ENCODE data around the gene PASK. TPM values are rescaled to one million over a fixed set of nuclear protein-coding genes. Genes with fewer than 3 reads are reported as not detected.

PASK gene
- total RNA-seq, 1 donor from 2014 or later = 15.7 TPM

DNA sequence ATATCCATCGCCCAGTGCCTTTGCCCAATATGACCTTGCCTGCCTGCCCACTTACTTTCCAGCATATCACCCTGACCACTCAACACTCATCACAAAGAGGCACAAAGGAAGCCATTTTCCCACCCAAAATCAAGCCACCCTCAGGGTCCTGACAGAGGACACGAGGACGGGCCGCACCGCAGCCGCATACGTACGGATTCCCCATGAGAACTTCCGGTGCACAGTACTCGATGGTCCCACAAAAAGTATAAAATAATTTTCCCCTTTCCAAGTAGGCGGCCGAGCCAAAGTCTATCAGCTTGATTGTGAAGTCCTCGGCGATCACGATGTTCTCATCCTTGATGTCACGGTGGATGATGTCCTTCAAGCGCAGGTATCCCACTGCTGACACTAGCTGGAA is 37.2 kb downstream of the PASK start:
- TF ChIP-seq, protein P1, sequence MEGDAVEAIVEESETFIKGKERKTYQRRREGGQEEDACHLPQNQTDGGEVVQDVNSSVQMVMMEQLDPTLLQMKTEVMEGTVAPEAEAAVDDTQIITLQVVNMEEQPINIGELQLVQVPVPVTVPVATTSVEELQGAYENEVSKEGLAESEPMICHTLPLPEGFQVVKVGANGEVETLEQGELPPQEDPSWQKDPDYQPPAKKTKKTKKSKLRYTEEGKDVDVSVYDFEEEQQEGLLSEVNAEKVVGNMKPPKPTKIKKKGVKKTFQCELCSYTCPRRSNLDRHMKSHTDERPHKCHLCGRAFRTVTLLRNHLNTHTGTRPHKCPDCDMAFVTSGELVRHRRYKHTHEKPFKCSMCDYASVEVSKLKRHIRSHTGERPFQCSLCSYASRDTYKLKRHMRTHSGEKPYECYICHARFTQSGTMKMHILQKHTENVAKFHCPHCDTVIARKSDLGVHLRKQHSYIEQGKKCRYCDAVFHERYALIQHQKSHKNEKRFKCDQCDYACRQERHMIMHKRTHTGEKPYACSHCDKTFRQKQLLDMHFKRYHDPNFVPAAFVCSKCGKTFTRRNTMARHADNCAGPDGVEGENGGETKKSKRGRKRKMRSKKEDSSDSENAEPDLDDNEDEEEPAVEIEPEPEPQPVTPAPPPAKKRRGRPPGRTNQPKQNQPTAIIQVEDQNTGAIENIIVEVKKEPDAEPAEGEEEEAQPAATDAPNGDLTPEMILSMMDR (IDR thresholded peaks at IDR 0.05) = no peak
- Histone ChIP-seq H3K9me3 (no peaks in the 10 kb centered on the region), H3K27ac (no peak overlapping the region), H3K36me3 (no peaks in the 10 kb centered on the region), H3K4me1 (no peaks in the 10 kb centered on the region), H3K27me3 (no peaks in the 10 kb centered on the region), H3K4me3 (no peak overlapping the region)
- intact Hi-C loops (cut with DNase I) = no loop called here
- no peak for ATAC-seq
- no peak for DNase-seq

DNA sequence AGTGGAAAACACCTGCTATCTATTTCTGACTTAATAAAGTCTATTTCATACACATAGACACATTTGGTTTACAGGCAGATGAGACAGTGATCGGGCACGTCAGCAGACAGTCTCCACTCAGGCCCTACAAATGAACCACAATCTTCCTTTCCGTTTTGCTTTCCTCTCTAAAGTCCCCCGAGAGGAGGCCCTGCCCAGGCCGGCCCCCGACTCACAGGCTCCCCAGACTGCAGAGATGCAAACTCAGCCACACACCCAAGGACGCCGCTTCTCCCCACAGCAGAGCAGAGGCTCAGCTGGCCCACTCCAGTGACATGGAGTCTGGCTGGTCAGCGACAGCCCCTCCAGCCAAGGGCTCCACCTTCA is 37.8 kb downstream of the PASK start:
- no peak overlapping the region for H3K4me3 ChIP-seq
- TF ChIP-seq, protein P1 (IDR thresholded peaks at IDR 0.05) = no peak
- ATAC-seq (no peak), DNase-seq (no peak)
- intact Hi-C loops (cut with DNase I) = no loop called here
- no peaks in the 10 kb centered on the region for H3K4me1 ChIP-seq
- H3K27me3 ChIP-seq = no peaks in the 10 kb centered on the region
- no peaks in the 10 kb centered on the region for H3K9me3 ChIP-seq
- H3K36me3 ChIP-seq = no peaks in the 10 kb centered on the region
- H3K27ac ChIP-seq = no peak overlapping the region

DNA sequence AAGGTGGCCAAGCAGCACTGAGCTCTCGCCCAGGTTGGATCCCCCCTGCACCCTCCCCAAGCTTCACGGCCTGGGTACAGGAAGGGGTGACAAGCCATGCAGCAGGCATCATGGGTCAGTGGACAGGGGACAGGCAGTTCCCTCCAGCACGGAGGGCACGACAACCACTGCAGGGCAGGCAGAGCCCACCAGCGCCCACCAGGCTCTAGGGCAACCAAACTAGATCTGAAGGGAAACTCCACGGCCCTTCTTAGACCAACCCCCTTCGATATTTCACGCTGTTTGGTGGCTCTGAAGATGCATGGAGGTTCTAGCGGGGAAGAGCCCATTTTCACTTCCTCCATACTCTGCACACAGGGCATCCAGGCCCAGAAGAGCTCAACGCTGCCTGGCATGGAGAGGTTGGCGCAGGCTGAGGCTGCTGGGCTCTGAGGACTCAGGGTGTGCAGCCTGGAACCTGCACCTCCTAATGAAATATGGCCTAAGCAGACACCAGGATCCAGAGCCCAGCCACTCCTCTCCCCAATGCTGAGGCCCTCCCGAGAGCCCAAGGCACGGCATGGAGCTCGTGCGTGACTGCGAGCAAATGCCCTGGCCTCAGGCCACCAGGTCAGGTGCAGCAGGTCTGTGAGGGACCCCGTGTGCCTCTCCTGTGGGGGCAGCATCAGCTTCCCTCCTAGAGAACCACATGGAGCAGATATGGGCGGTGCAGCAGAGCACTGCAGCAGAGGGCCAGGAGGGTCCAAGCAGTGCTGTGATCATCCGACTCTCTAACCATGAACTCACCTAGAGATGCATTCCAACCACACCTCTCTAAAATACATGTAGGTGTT is 38.4 kb downstream of the PASK start:
- DNase-seq = no peak
- Histone ChIP-seq H3K9me3 (no peaks in the 10 kb centered on the region), H3K36me3 (no peaks in the 10 kb centered on the region), H3K27ac (no peak overlapping the region), H3K27me3 (no peaks in the 10 kb centered on the region), H3K4me3 (no peak overlapping the region), H3K4me1 (no peaks in the 10 kb centered on the region)
- no peak for ATAC-seq
- intact Hi-C loops (cut with DNase I) = no loop called here
- TF ChIP-seq, protein P1 (IDR thresholded peaks at IDR 0.05) = no peak

DNA sequence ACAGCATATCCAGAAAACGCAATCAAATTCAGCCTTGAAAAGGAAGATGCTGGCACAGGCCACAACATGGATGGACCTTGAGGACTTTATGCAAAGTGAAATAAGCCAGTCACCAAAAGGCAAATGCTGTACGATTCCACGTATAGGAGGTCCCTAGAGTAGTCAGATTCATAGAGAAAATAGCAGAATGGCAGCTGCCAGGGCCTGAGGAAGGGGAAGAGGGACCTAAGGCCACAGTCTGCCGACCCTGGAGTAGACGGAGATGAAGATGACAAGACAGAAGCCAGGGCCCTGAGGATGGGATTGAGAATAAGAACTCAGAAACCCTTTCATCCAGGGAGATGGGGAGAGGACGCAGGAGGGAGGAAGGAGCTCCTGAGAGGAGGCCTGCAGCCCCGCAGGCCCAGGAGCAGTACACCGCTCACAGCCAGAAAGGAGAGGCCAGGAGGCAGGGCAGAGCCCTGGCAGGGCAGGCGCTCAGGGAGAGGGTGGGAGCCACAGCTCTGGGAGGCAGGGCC is 39.1 kb downstream of the PASK start:
- intact Hi-C loops (cut with DNase I) = no loop called here
- no peak for ATAC-seq

DNA sequence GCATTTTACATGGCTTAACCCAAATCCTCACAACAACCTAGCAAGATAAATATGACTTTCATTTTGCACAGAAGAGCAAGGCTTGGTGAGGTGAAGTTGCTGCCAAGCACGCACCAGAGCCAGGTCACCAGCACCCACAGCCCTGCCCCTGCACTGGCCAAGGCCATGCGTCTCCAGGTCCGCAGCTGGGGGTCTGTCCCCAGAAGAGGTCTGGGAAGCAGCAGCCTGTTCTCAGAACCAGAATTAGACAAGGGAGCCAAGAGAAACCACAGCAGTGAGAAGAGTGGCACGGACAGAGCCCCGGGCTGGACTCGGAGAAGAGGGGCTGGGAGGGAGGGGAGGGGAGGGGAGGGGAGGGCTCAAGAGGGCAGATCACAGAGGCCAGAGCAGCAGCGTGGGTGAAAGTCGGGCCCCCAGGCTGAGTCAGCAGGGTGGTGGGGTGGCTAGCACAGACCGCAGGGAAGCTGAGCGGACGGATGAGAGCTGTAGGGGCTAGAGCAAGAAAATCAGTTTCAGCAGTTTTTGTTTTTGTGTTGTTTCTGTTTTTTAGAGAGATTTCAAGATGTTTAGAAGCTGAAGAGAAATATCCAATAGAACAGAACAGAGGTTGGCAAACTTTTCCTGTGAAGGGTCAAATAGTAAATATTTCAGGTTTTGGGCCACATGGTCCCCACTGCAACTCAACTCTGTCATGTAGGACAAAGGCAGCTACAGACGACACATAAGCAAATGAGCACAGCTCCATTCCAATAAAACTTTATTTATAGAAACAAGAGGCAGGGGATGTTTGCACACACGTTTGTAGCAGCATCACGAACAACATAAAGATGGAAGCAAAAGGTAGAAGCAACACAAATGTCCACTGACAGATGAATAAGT is 39.8 kb downstream of the PASK start:
- Histone ChIP-seq H3K4me1 (no peaks in the 10 kb centered on the region), H3K27me3 (no peaks in the 10 kb centered on the region), H3K36me3 (no peaks in the 10 kb centered on the region), H3K4me3 (no peak overlapping the region), H3K27ac (no peak overlapping the region), H3K9me3 (no peaks in the 10 kb centered on the region)
- intact Hi-C loops (cut with DNase I) = no loop called here
- no peak for ATAC-seq
- DNase-seq = no peak
- TF ChIP-seq, protein P1 (IDR thresholded peaks at IDR 0.05) = no peak

More for the DNA sequence above, 39.1 kb downstream of the PASK start:
- TF ChIP-seq, protein P1 (IDR thresholded peaks at IDR 0.05) = no peak
- Histone ChIP-seq H3K27me3 (no peaks in the 10 kb centered on the region), H3K27ac (no peak overlapping the region), H3K36me3 (no peaks in the 10 kb centered on the region), H3K9me3 (no peaks in the 10 kb centered on the region), H3K4me1 (no peaks in the 10 kb centered on the region), H3K4me3 (no peak overlapping the region)
- DNase-seq = no peak
